G401 (cell line): Measurements from ENCODE around the gene PLXNA3. TPM values are rescaled to one million over a fixed set of nuclear protein-coding genes. Genes with fewer than 3 reads are reported as not detected.
A peak's percentile ranks its signal among the peaks of the same experiment; 100 is the strongest.

Source experiments
- DNase-seq: peaks from one replicate; pipeline ENCODE4 v3.0.0-alpha.2; 2015; ENCODE audit warnings: low spot score
- in situ Hi-C: cut with HindIII; loops from 2 replicates; pipeline ENCODE4 v1.10.0; 2016; ENCODE audit warnings: low sequenced_read_pairs, mixed read lengths
- total RNA-seq: library from RNA; depleted of rRNA; stranded (reverse); fragments of >200 nt; shearing (Covaris generic); gene quantifications from 2 replicates; pipeline ENCODE4 v1.2.3, GENCODE V29; 2014

The PLXNA3 gene
- total RNA-seq, 1 experiment from 2014 or later, result 3.6 TPM

DNA sequence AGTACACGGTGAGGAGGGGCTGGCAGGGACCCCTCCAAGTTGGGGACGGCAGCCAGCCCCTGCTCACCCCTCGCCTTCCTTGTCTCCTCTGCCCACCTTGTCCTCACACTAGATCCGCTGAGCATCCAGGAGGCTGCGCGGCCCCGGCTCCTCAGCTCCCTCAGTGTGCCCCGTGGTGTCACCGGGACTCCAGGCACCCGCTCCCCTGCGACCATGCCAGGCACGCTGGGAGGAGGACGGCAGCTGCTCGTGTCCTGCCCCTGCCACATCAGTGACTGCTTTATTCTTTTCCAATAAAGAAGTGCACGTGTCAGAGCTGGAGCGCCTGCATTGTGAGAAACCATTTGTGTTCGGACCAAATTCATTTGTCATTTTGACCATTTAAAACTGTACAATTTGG is 7.8 kb upstream of the PLXNA3 start:
- DNase-seq, result no peak
- in situ Hi-C loops, result no loop called here

GRCh38 chrX:154452823-154453222 is 5.3 kb upstream of the PLXNA3 start:
- in situ Hi-C loops, result no loop called here
- DNase-seq, result peak; percentile 44

DNA sequence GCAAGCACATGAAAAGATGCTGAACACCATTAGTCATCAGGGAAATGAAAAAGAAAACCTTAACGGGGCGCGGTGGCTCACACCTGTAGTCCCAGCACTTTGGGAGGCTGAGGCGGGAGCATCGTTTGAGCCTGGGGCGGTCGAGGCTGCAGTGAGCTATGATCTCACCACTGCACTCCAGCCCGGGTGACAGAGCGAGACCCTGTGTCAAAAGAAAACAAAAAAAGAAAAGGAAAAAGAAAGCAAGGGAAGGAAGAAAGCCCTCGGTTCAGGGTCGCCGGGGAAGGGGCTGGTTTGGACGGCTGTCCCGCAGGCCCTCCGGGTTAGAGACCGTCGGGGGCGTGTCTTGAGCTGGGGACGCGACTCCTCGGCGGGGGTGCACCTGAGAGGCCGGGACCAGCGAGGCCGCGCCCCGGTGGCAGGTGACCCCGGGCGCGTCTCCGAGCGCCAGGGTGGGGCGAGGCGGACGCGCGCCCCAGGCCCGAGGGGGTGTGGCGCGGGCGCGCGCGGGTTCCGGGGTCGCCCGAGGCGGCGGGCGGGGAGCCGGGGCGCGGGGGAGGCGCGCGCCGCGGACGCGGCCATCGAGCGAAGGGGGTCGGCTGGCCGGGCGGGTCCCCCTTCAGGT is 478 bp upstream of the PLXNA3 start:
- DNase-seq, result no peak
- in situ Hi-C loops, result no loop called here

GRCh38 chrX:154458954-154459778 is 1.1 kb downstream of the PLXNA3 start:
- DNase-seq, result peak; percentile 47
- in situ Hi-C loops, result no loop called here

DNA sequence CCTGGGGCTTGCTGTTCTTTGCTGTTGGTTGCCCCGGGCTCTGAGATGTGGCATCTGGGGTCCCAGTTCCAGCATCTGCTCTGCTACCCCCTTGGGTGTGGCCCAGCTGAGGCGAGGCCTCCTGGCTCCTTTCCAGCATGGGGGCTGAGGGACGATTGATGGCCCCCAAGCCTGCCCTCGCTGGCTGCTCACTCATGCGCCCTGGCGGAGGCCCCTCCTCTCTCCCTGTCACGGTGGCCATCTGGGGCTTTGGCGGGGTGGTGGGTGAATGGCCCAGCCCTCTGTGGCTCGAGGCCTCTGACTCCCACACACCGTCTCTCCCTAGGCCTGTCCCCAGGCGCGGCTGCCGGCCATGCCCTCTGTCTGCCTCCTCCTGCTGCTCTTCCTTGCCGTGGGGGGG is 1.8 kb downstream of the PLXNA3 start:
- no peak for DNase-seq
- in situ Hi-C loops, result no loop called here

GRCh38 chrX:154460326-154460725 is 2.2 kb downstream of the PLXNA3 start:
- no peak for DNase-seq
- in situ Hi-C loops, result no loop called here

- no peak for DNase-seq
- in situ Hi-C loops, result no loop called here
These were observed 4.3 kb downstream of the PLXNA3 start for GRCh38 chrX:154462396-154462795.

- in situ Hi-C loops, result no loop called here
- DNase-seq, result no peak
These were observed 5.6 kb downstream of the PLXNA3 start for GRCh38 chrX:154463611-154464220.

- in situ Hi-C loops, result no loop called here
- DNase-seq, result no peak
These were observed 6.8 kb downstream of the PLXNA3 start for GRCh38 chrX:154464806-154465365.

GRCh38 chrX:154465601-154466000 is 7.5 kb downstream of the PLXNA3 start:
- no peak for DNase-seq
- in situ Hi-C loops, result no loop called here

DNA sequence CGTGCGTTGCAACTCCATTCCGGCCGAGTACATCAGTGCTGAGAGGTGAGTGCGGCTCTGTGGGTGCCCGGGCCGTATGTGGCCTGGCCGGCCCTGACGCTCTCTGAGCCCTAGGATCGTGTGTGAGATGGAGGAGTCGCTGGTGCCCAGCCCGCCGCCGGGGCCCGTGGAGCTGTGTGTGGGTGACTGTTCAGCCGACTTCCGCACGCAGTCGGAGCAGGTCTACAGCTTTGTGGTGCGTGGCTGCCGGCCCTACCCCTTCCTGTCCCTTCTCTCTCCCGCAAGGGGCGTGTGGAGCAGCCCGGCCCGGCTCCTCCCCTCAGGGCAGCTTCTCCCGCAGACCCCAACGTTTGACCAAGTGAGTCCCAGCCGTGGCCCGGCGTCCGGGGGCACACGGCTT is 8.0 kb downstream of the PLXNA3 start:
- no peak for DNase-seq
- in situ Hi-C loops, result no loop called here

DNA sequence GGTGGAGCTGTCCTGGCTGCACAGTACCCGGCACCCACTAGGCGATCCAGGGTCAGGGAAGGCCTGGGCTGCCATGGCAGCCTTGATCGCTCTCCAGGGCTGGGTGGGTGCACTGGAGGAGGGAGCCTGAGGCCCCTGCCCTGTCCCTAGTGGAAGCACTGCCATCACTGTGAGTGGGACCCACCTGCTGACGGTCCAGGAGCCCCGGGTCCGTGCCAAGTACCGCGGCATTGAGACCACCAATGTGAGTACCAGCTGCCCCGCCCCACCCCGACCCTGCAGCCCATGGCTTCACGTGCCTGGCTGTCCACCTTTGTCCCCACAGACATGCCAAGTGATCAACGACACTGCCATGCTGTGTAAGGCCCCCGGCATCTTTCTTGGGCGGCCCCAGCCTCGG is 8.8 kb downstream of the PLXNA3 start:
- in situ Hi-C loops, result no loop called here
- no peak for DNase-seq

DNA sequence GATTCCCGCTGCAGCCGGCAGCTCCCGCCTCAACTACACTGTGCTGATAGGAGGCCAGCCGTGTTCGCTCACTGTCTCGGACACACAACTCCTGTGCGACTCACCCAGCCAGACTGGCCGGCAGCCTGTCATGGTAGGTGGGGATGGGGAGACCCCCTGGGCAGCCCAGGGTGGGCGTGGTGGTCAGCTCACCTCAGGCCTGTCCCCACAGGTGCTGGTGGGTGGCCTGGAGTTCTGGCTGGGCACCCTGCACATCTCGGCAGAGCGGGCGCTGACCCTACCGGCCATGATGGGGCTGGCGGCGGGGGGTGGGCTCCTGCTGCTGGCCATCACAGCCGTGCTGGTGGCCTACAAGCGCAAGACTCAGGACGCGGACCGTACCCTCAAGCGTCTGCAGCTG is 9.5 kb downstream of the PLXNA3 start:
- DNase-seq, result no peak
- in situ Hi-C loops, result no loop called here

DNA sequence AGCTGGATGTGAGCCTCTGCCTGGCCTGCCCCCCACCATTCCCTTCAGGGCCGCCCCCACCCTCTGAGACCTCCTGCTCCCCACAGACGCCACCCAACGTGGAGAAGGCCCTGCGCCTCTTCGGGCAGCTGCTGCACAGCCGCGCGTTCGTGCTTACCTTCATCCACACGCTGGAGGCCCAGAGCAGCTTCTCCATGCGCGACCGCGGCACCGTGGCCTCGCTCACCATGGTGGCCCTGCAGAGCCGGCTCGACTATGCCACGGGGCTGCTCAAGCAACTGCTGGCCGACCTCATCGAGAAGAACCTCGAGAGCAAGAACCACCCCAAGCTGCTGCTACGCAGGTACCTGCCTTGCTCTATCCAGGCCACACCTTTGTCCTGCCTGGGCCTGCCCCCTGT is 10.1 kb downstream of the PLXNA3 start:
- DNase-seq, result no peak
- in situ Hi-C loops, result no loop called here

DNA sequence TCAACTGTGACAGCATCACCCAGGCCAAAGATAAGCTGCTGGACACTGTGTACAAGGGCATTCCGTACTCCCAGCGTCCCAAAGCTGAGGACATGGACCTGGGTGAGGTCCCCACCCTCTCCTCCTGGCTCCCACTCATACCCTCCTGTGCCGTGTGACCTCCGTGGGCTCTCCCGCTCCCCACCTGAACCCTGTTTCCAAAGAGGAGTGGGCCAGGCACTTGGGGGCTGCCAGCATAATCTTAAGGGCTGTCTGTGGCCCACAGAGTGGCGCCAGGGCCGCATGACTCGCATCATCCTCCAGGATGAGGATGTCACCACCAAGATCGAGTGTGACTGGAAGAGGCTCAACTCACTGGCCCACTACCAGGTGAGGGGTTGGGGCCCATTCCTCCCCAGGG is 11.0 kb downstream of the PLXNA3 start:
- no peak for DNase-seq
- in situ Hi-C loops, result no loop called here

GRCh38 chrX:154469880-154470279 is 11.8 kb downstream of the PLXNA3 start:
- in situ Hi-C loops, result no loop called here

GRCh38 chrX:154470434-154470833 is 12.4 kb downstream of the PLXNA3 start:
- in situ Hi-C loops, result no loop called here
- DNase-seq, result no peak

More at GRCh38 chrX:154469880-154470279, 11.8 kb downstream of the PLXNA3 start:
- DNase-seq, result no peak

- no peak for DNase-seq
- in situ Hi-C loops, result no loop called here
These were observed 13.0 kb downstream of the PLXNA3 start for GRCh38 chrX:154470914-154471568.

DNA sequence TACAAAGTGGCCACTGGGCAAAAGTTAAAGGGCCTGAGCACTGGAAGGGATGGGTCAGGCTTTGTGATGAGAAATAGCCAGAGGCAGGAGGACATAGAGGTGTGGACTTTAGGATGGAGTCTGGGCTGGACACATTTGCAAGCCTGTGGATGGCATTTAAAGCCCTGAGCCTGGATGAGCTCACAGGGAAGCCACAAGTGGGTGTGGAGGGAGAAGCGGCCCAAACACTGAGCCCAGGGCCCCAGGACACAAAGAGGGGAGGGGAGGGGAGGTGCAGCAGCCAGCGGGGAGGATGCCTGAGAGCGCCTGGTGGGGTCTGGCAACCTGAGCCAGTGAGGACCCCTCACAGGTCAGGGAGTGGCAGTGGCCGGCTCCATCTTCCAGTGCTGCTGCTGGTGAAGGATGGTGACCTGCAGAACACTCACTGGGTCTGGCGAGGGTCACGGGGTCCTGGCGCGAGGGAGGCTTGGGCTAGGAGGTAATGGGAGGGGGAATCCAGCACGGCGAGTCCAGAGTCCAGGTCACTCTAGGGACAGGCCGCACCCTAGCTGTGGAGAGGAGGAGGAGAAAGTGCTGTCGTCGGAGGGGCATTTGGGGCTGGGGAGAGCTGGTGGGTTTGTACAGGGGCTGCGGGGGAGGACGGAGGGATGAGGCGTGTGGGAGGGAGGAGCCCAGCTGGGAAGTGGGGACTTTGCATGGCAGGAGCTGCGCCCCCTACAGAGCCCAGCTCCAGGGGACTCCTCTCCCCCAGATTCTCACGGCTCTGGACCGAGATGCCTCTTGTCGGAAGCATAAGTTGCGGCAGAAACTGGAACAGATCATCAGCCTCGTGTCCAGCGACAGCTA is 14.0 kb downstream of the PLXNA3 start:
- in situ Hi-C loops, result no loop called here
- DNase-seq, result no peak
